B cell (primary cell): ENCODE results near the gene CEL. TPM values are rescaled to one million over a fixed set of nuclear protein-coding genes. Genes with fewer than 3 reads are reported as not detected.

Experiments
- ATAC-seq: fragments of 200-7000 bp; cut with Tn5 transposase; one replicate; pipeline ENCODE4 v1.10.0; 2021; ENCODE audit warnings: low read depth, mild to moderate bottlenecking, moderate number of reproducible peaks, moderate library complexity
- CTCF ChIA-PET: fragments of 350-600 bp; sonication (Branson Sonifier 250); formaldehyde crosslinking; loops from one replicate; lab custom pipeline; 2021; ENCODE audit warnings: antibody characterized with exemption, inconsistent platforms; lab: Charles Lee
- POLR2A ChIA-PET: fragments of 350-600 bp; sonication (Branson Sonifier 250); formaldehyde crosslinking; loops from one replicate; lab custom pipeline; 2021; ENCODE audit warnings: antibody characterized with exemption; lab: Charles Lee
- DNase-seq: peaks from one replicate; pipeline ENCODE4 v3.0.0; 2013
- H2AFZ ChIP-seq: 2 replicates; pipeline ENCODE4 v1.6.1; 2012; ENCODE audit warnings: mild to moderate bottlenecking, low read depth, low read length; ENCODE audit not compliant: insufficient read depth, poor library complexity, severe bottlenecking
- H3K27ac ChIP-seq, 2 donors: 1 replicate in 1 of 2; 2 replicates in 1 of 2; pipeline ENCODE4 v1.5.1; 2012 to 2013; ENCODE audit warnings: low read length in 2 of 2, mild to moderate bottlenecking in 2 of 2, moderate library complexity in 1 of 2
- H3K27me3 ChIP-seq, 4 experiments: fragments of 200-600 bp in 1 of 4; sonication (generic) in 1 of 4; replicated peaks in 1 of 4; 1 replicate in 2 of 4; 2 replicates in 2 of 4; pipeline versions ENCODE4 v1.6.1 to v1.7.0; 2013 to 2016; ENCODE audit warnings: low read length in 3 of 4, mild to moderate bottlenecking in 2 of 4, mixed read lengths in 1 of 4, moderate library complexity in 1 of 4; ENCODE audit not compliant: insufficient read depth in 4 of 4, control insufficient read depth in 3 of 4; ENCODE audit errors: control extremely low read depth in 1 of 4
- H3K36me3 ChIP-seq, 2 experiments: replicated peaks in 1 of 2; 1 replicate in 1 of 2; 2 replicates in 1 of 2; pipeline versions ENCODE4 v1.6.1 to v1.7.1; 2013; ENCODE audit warnings: low read length in 1 of 2; ENCODE audit not compliant: insufficient read depth in 2 of 2, control insufficient read depth in 1 of 2; ENCODE audit errors: control extremely low read depth in 1 of 2, extremely low read depth in 1 of 2
- H3K4me1 ChIP-seq, 2 donors: fragments of 200-600 bp in 1 of 2; sonication (generic) in 1 of 2; 1 replicate in 1 of 2; 2 replicates in 1 of 2; pipeline versions ENCODE4 v1.5.1 to v1.6.1; 2013 to 2017; ENCODE audit warnings: low read length in 2 of 2; ENCODE audit not compliant: control insufficient read depth in 2 of 2, insufficient read depth in 2 of 2
- H3K4me2 ChIP-seq: replicated peaks from 2 replicates; pipeline ENCODE3; 2012; ENCODE audit warnings: mild to moderate bottlenecking, low read depth, low read length; ENCODE audit not compliant: poor library complexity, severe bottlenecking
- H3K4me3 ChIP-seq, 5 experiments: fragments of 200-600 bp in 1 of 5; sonication (generic) in 1 of 5; 1 replicate in 3 of 5; 2 replicates in 2 of 5; pipeline versions ENCODE4 v1.5.1 to v1.7.0; 2011 to 2016; ENCODE audit warnings: low read length in 4 of 5, mild to moderate bottlenecking in 4 of 5, low read depth in 2 of 5, control low read depth in 1 of 5, moderate library complexity in 1 of 5; ENCODE audit not compliant: insufficient read depth in 1 of 5; ENCODE audit errors: control extremely low read depth in 1 of 5, extremely low read depth in 1 of 5
- H3K79me2 ChIP-seq: fragments of 200-600 bp; sonication (generic); one replicate; pipeline ENCODE4 v1.6.0; 2016; ENCODE audit warnings: low read length; ENCODE audit not compliant: control insufficient read depth, insufficient read depth
- H3K9ac ChIP-seq: fragments of 200-600 bp; sonication (generic); 2 replicates; pipeline ENCODE4 v1.6.1; 2017; ENCODE audit warnings: mild to moderate bottlenecking, low read length, moderate library complexity
- H3K9me3 ChIP-seq, 3 donors: one replicate each; pipeline versions ENCODE4 v1.6.1 to v1.7.1; 2013; ENCODE audit warnings: low read length in 2 of 3; ENCODE audit not compliant: control insufficient read depth in 2 of 3, insufficient read depth in 1 of 3; ENCODE audit errors: control extremely low read depth in 1 of 3
- H4K20me1 ChIP-seq: 2 replicates; pipeline ENCODE4 v1.6.0; 2012; ENCODE audit warnings: mild to moderate bottlenecking, low read length; ENCODE audit not compliant: insufficient read depth, control insufficient read depth, poor library complexity, severe bottlenecking
- H3K27ac Mint-ChIP-seq: one replicate; pipeline ENCODE4 v1.8.0; 2021; ENCODE audit warnings: mixed read lengths
- H3K27me3 Mint-ChIP-seq: one replicate; pipeline ENCODE4 v1.8.0; 2021; ENCODE audit warnings: mixed read lengths
- H3K4me1 Mint-ChIP-seq: one replicate; pipeline ENCODE4 v1.8.0; 2021; ENCODE audit warnings: mixed read lengths
- H3K4me3 Mint-ChIP-seq: one replicate; pipeline ENCODE4 v1.8.0; 2021; ENCODE audit warnings: mixed read lengths
- H3K9me3 Mint-ChIP-seq: one replicate; pipeline ENCODE4 v1.8.0; 2022; ENCODE audit warnings: mixed read lengths; ENCODE audit not compliant: insufficient read depth
- EZH2 ChIP-seq: IDR thresholded peaks from 2 replicates; pipeline ENCODE4 v1.6.1; 2012; ENCODE audit warnings: borderline replicate concordance, low read depth, mild to moderate bottlenecking, moderate library complexity, low read length; ENCODE audit not compliant: insufficient read depth, poor library complexity, severe bottlenecking
- WGBS: methylation state at CpG from one replicate; pipeline ENCODE4 v1.1.5; 2013; ENCODE audit warnings: missing lambda C conversion rate; ENCODE audit not compliant: insufficient coverage; 5-methylcytosine and 5-hydroxymethylcytosine counted together
- intact Hi-C: fragments of 100-400 bp; cut with micrococcal nuclease; formaldehyde crosslinking; loops from one replicate; pipeline ENCODE4 v1.10.0; 2022
- polyA plus RNA-seq: library from polyadenylated mRNA; depleted of rRNA; stranded (reverse); fragments of >200 nt; gene quantifications from 2 replicates; pipeline ENCODE4 v1.2.3, GENCODE V29; 2012
- total RNA-seq, 2 donors: library from RNA; stranded (reverse); fragments of 120-200 nt in 1 of 2; gene quantifications; 1 replicate in 1 of 2; 2 replicates in 1 of 2; pipeline versions ENCODE4 v1.2.3 to v1.2.4, GENCODE V29; 2013 to 2022
- TF ChIP-seq, protein P1 (sequence below): fragments of 200-600 bp; IDR thresholded peaks from one replicate; pipeline ENCODE4 v1.8.0; 2022; ENCODE audit warnings: antibody characterized with exemption, mild to moderate bottlenecking

The CEL gene
- total and polyA plus RNA-seq, 2 donors (not counting 1 experiment from before 2014, with no cell fraction given), result 0.51 to 0.57 TPM

DNA sequence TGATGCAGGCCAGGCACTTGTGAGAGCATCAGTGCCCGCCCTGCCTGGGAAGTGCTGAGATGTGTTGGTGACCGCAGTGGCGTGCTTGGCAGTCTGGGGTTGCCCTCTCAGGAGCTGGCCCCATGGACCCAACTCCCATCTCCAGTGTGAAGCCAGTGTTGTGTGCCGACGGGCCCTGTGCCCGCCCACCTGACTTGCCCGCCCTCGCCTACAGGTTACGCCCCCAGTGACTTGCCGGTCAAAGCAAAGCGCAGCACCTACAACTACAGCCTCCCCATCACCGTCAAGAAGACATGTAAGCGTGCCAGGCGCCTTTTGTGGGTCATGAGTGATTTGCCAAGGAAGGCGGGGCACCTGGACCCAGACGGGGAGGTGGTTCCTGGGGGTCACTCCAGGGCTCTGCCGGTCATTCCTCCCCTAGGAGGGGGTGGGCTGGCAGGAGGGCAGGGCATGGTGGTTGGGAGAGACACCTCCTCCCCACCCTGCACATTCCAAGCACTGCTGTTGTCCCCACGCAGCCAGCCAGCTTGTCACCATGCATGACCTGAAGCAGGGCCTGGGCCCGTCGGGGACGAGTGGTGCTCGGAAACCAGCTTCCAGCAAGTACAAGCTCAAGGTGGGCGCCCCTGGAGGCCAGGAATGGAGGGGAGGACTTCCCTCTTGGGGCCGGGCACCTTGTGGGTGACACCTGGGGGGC is 7.4 kb upstream of the CEL start:
- H3K4me3 Mint-ChIP-seq, result no peak overlapping the region
- TF ChIP-seq EZH2, result no peak
- TF ChIP-seq, protein P1, sequence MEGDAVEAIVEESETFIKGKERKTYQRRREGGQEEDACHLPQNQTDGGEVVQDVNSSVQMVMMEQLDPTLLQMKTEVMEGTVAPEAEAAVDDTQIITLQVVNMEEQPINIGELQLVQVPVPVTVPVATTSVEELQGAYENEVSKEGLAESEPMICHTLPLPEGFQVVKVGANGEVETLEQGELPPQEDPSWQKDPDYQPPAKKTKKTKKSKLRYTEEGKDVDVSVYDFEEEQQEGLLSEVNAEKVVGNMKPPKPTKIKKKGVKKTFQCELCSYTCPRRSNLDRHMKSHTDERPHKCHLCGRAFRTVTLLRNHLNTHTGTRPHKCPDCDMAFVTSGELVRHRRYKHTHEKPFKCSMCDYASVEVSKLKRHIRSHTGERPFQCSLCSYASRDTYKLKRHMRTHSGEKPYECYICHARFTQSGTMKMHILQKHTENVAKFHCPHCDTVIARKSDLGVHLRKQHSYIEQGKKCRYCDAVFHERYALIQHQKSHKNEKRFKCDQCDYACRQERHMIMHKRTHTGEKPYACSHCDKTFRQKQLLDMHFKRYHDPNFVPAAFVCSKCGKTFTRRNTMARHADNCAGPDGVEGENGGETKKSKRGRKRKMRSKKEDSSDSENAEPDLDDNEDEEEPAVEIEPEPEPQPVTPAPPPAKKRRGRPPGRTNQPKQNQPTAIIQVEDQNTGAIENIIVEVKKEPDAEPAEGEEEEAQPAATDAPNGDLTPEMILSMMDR, result no peak
- H3K27ac ChIP-seq, result no peak overlapping the region
- POLR2A ChIA-PET, result no interaction called here
- H3K9me3 Mint-ChIP-seq, result no peaks in the 10 kb centered on the region
- H3K9ac ChIP-seq, result no peak overlapping the region
- peaks cover 4% of the 10 kb centered on the region for H4K20me1 ChIP-seq
- peaks cover 12% of the 10 kb centered on the region for H3K4me1 Mint-ChIP-seq
- H3K4me1 ChIP-seq, result peaks cover 1 to 17% of the 10 kb centered on the region in 2 donors
- H3K27ac Mint-ChIP-seq, result no peak overlapping the region
- CTCF ChIA-PET, result no interaction called here
- no peak for ATAC-seq
- H3K79me2 ChIP-seq, result no peaks in the 10 kb centered on the region
- no peak overlapping the region for H3K4me2 ChIP-seq
- 95% methylated on average over 13 of the region's 24 CpGs for WGBS
- H3K36me3 ChIP-seq, result peaks cover 0 to 61% of the 10 kb centered on the region in 2 experiments
- DNase-seq, result no peak
- no peaks in the 10 kb centered on the region for H3K27me3 Mint-ChIP-seq
- no peak overlapping the region for H2AFZ ChIP-seq
- no peak overlapping the region for H3K4me3 ChIP-seq
- H3K9me3 ChIP-seq, result no peaks in the 10 kb centered on the region
- no peaks in the 10 kb centered on the region for H3K27me3 ChIP-seq
- intact Hi-C loops, result no loop called here

DNA sequence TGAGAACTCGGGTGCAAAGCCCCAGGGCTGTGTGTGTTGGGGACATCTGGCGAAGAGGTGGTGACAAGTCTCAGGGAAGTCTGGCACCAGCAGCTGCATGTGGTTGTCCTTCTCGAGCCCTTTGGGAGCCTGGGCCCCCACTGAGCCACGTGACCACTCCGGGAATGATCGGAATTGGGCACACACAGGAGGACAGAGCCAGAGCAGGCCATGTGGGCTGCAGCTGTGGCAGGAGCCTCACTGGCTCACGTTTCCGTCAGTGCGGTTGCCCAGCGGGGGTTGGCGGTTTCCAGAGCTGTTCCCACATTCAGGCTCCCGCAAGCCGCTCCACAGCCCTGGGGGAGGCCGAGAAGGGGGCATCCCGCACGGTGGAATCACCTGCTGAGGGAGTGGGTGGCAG is 6.8 kb upstream of the CEL start:
- DNase-seq, result no peak
- 97% methylated on average over 16 of the region's 16 CpGs for WGBS
- POLR2A ChIA-PET, result no interaction called here
- Histone ChIP-seq H3K27ac (no peak overlapping the region), H3K36me3 (peaks cover 0 to 60% of the 10 kb centered on the region in 2 experiments), H3K9ac (no peak overlapping the region), H3K4me1 (peaks cover 6 to 23% of the 10 kb centered on the region in 2 donors), H4K20me1 (peaks cover 4% of the 10 kb centered on the region), H2AFZ (no peak overlapping the region), H3K9me3 (no peaks in the 10 kb centered on the region), H3K79me2 (no peaks in the 10 kb centered on the region), H3K4me3 (no peak overlapping the region), H3K27me3 (no peaks in the 10 kb centered on the region), H3K4me2 (no peak overlapping the region)
- H3K27me3 Mint-ChIP-seq, result no peaks in the 10 kb centered on the region
- intact Hi-C loops, result no loop called here
- CTCF ChIA-PET, result no interaction called here
- no peaks in the 10 kb centered on the region for H3K9me3 Mint-ChIP-seq
- TF ChIP-seq EZH2, result no peak
- TF ChIP-seq, protein P1, result no peak
- H3K4me3 Mint-ChIP-seq, result no peak overlapping the region
- H3K27ac Mint-ChIP-seq, result no peak overlapping the region
- H3K4me1 Mint-ChIP-seq, result peaks cover 17% of the 10 kb centered on the region
- ATAC-seq, result no peak
